SK-N-SH treated with all-trans-retinoic acid at 6 μM for 48 hours (cell line): ENCODE results near the gene TMEM63A.
"Not testable (repeated sequence)": the region's sequence is repeated elsewhere in the genome, so short reads cannot be mapped to it uniquely, and the experiment has no call there.

Source experiments
- ATAC-seq: fragments of 200-7000 bp; cut with Tn5 transposase; 3 replicates; pipeline ENCODE4 v1.9.1; 2020; ENCODE audit warnings: mild to moderate bottlenecking, moderate library complexity
- ARNTL ChIP-seq: fragments of 450-650 bp; formaldehyde crosslinking; IDR thresholded peaks from 2 replicates; pipeline ENCODE4 v1.5.0; 2020; ENCODE audit warnings: low read depth, mild to moderate bottlenecking, moderate library complexity, borderline replicate concordance
- BACH2 ChIP-seq: fragments of 250-450 bp; sonication (Bioruptor Pico); IDR thresholded peaks from 2 replicates; pipeline ENCODE4 v1.9.0; 2021; ENCODE audit warnings: mild to moderate bottlenecking, borderline replicate concordance
- CSDC2 ChIP-seq: fragments of 250-450 bp; sonication (Bioruptor Pico); IDR thresholded peaks from 2 replicates; pipeline ENCODE4 v1.5.0; 2020; ENCODE audit warnings: mild to moderate bottlenecking, moderate library complexity
- ESRRG ChIP-seq: fragments of 250-450 bp; sonication (Bioruptor Pico); IDR thresholded peaks from 2 replicates; pipeline ENCODE4 v1.6.1; 2021; ENCODE audit warnings: mild to moderate bottlenecking
- GLIS3 ChIP-seq: fragments of 250-450 bp; sonication (Bioruptor Pico); IDR thresholded peaks from 2 replicates; pipeline ENCODE4 v1.5.0; 2020; ENCODE audit warnings: mild to moderate bottlenecking, moderate library complexity
- ISL1 ChIP-seq: fragments of 250-450 bp; sonication (Bioruptor Pico); IDR thresholded peaks from 2 replicates; pipeline ENCODE4 v2.1.2; 2022; ENCODE audit warnings: mild to moderate bottlenecking, moderate library complexity
- PATZ1 ChIP-seq: fragments of 250-450 bp; sonication (Bioruptor Pico); IDR thresholded peaks from 2 replicates; pipeline ENCODE4 v1.8.0; 2020; ENCODE audit warnings: mild to moderate bottlenecking, moderate library complexity, borderline replicate concordance
- PPARA ChIP-seq: fragments of 250-450 bp; sonication (Bioruptor Pico); IDR thresholded peaks from 2 replicates; pipeline ENCODE4 v1.5.0; 2020; ENCODE audit warnings: mild to moderate bottlenecking, borderline replicate concordance
- RARB ChIP-seq: fragments of 250-450 bp; sonication (Bioruptor Pico); IDR thresholded peaks from 2 replicates; pipeline ENCODE4 v1.8.0; 2021; ENCODE audit warnings: mild to moderate bottlenecking, moderate library complexity
- TOX ChIP-seq: fragments of 250-450 bp; sonication (Bioruptor Pico); IDR thresholded peaks from 2 replicates; pipeline ENCODE4 v1.8.0; 2021; ENCODE audit warnings: mild to moderate bottlenecking, moderate library complexity, borderline replicate concordance
- ZFP30 ChIP-seq: fragments of 450-650 bp; formaldehyde crosslinking; IDR thresholded peaks from 2 replicates; pipeline ENCODE4 v1.5.0; 2022; ENCODE audit warnings: mild to moderate bottlenecking, moderate library complexity
- ZNF565 ChIP-seq: fragments of 450-650 bp; formaldehyde crosslinking; conservative IDR thresholded peaks from 2 replicates; pipeline ENCODE4 v1.5.0; 2020; ENCODE audit warnings: low read depth, mild to moderate bottlenecking, moderate library complexity
- ZNF8 ChIP-seq: fragments of 450-650 bp; formaldehyde crosslinking; IDR thresholded peaks from 2 replicates; pipeline ENCODE4 v1.5.0; 2020; ENCODE audit warnings: mild to moderate bottlenecking, moderate library complexity
- TF ChIP-seq, protein P1 (sequence below): fragments of 250-450 bp; sonication (Bioruptor Pico); IDR thresholded peaks from 2 replicates; pipeline ENCODE4 v1.5.0; 2020; ENCODE audit warnings: mild to moderate bottlenecking, moderate library complexity
- TF ChIP-seq, protein P2 (sequence below): fragments of 250-450 bp; sonication (Bioruptor Pico); IDR thresholded peaks from 2 replicates; pipeline ENCODE4 v1.5.1; 2021; ENCODE audit warnings: mild to moderate bottlenecking, moderate library complexity
- TF ChIP-seq, protein P3 (sequence below): fragments of 250-450 bp; sonication (Bioruptor Pico); IDR thresholded peaks from 2 replicates; pipeline ENCODE4 v1.8.0; 2021; ENCODE audit warnings: low read depth, mild to moderate bottlenecking, moderate library complexity, borderline replicate concordance
- TF ChIP-seq, protein P4 (sequence below): fragments of 250-450 bp; sonication (Bioruptor Pico); IDR thresholded peaks from 2 replicates; pipeline ENCODE4 v1.5.1; 2020; ENCODE audit warnings: low read depth, mild to moderate bottlenecking, moderate library complexity

Gene TMEM63A

GRCh38 chr1:225816643-225817538, 65.3 kb downstream of the TMEM63A start (continued):
- no peak for TF ChIP-seq PATZ1
- TF ChIP-seq, all 23 proteins: peak for 0

DNA sequence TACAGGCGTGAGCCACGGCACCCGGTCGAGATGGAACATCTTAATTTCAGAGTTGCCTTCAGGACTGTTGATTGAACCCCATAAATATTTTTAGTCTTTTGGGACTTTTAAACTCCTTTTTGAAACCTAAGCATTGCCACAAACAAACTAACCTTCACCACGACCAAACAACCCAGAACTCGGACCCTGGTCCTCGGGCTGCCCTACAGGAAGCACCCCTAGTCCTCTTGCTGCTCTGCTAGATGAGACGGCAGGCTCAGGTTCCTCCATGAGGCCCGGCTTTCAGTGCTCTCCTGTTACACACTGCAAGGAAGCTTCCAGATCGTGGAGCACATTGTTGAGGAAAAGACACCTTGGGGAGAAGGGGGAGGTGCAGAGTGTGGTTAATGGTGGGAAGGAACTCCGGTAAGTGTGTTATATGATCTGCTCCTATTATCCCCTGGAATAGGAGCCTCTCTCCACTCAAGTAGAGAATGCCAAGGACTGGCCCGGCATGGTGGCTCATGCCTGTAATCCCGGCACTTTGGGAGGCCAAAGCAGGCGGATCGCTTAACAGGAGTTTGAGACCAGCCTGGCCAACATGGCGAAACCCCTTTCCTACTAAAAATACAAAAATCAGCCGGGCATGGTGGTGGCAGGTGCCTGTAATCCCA, 66.5 kb downstream of the TMEM63A start:
- ATAC-seq: no peak

DNA sequence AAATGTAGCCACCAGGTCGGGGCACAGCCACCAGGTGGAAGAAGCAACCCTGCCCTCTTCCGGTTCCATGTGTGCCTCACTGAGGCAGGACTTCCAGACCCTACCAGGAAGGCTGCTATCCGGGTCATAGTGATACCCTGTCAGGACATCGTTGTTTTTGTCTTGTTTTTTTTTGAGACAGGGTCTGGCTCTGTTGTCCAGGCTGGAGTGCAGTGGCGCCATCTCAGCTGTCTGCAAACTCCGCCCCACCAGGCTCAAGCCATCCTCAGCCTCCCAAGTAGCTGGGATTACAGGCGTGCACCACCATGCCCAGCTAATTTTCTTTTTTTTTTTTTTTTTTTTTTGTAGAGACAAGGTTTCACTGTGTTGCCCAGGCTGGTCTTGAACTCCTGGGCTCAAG, 67.1 kb downstream of the TMEM63A start:
- ATAC-seq: not testable (repeated sequence)

More for the DNA sequence above, 66.5 kb downstream of the TMEM63A start:
- no peak for TF ChIP-seq ZFP30 (CRISPR knock-in tag)
- no peak for TF ChIP-seq ISL1
- TF ChIP-seq, protein P1, sequence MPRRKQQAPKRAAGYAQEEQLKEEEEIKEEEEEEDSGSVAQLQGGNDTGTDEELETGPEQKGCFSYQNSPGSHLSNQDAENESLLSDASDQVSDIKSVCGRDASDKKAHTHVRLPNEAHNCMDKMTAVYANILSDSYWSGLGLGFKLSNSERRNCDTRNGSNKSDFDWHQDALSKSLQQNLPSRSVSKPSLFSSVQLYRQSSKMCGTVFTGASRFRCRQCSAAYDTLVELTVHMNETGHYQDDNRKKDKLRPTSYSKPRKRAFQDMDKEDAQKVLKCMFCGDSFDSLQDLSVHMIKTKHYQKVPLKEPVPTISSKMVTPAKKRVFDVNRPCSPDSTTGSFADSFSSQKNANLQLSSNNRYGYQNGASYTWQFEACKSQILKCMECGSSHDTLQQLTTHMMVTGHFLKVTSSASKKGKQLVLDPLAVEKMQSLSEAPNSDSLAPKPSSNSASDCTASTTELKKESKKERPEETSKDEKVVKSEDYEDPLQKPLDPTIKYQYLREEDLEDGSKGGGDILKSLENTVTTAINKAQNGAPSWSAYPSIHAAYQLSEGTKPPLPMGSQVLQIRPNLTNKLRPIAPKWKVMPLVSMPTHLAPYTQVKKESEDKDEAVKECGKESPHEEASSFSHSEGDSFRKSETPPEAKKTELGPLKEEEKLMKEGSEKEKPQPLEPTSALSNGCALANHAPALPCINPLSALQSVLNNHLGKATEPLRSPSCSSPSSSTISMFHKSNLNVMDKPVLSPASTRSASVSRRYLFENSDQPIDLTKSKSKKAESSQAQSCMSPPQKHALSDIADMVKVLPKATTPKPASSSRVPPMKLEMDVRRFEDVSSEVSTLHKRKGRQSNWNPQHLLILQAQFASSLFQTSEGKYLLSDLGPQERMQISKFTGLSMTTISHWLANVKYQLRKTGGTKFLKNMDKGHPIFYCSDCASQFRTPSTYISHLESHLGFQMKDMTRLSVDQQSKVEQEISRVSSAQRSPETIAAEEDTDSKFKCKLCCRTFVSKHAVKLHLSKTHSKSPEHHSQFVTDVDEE (CRISPR knock-in tag): no peak
- no peak for TF ChIP-seq TOX (CRISPR knock-in tag)
- TF ChIP-seq ZNF8: no peak
- TF ChIP-seq ARNTL (CRISPR knock-in tag): no peak
- TF ChIP-seq BACH2 (CRISPR knock-in tag): no peak
- TF ChIP-seq GLIS3 (CRISPR knock-in tag): no peak
- TF ChIP-seq, protein P2, sequence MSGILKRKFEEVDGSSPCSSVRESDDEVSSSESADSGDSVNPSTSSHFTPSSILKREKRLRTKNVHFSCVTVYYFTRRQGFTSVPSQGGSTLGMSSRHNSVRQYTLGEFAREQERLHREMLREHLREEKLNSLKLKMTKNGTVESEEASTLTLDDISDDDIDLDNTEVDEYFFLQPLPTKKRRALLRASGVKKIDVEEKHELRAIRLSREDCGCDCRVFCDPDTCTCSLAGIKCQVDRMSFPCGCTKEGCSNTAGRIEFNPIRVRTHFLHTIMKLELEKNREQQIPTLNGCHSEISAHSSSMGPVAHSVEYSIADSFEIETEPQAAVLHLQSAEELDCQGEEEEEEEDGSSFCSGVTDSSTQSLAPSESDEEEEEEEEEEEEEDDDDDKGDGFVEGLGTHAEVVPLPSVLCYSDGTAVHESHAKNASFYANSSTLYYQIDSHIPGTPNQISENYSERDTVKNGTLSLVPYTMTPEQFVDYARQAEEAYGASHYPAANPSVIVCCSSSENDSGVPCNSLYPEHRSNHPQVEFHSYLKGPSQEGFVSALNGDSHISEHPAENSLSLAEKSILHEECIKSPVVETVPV (CRISPR knock-in tag): no peak
- no peak for TF ChIP-seq CSDC2 (CRISPR knock-in tag)
- TF ChIP-seq, protein P3, sequence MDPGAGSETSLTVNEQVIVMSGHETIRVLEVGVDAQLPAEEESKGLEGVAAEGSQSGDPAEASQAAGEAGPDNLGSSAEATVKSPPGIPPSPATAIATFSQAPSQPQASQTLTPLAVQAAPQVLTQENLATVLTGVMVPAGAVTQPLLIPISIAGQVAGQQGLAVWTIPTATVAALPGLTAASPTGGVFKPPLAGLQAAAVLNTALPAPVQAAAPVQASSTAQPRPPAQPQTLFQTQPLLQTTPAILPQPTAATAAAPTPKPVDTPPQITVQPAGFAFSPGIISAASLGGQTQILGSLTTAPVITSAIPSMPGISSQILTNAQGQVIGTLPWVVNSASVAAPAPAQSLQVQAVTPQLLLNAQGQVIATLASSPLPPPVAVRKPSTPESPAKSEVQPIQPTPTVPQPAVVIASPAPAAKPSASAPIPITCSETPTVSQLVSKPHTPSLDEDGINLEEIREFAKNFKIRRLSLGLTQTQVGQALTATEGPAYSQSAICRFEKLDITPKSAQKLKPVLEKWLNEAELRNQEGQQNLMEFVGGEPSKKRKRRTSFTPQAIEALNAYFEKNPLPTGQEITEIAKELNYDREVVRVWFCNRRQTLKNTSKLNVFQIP (CRISPR knock-in tag): no peak
- TF ChIP-seq, protein P4, sequence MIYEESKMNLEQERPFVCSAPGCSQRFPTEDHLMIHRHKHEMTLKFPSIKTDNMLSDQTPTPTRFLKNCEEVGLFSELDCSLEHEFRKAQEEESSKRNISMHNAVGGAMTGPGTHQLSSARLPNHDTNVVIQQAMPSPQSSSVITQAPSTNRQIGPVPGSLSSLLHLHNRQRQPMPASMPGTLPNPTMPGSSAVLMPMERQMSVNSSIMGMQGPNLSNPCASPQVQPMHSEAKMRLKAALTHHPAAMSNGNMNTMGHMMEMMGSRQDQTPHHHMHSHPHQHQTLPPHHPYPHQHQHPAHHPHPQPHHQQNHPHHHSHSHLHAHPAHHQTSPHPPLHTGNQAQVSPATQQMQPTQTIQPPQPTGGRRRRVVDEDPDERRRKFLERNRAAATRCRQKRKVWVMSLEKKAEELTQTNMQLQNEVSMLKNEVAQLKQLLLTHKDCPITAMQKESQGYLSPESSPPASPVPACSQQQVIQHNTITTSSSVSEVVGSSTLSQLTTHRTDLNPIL (CRISPR knock-in tag): no peak
- TF ChIP-seq ZNF565 (CRISPR knock-in tag): no peak
- no peak for TF ChIP-seq PATZ1
- TF ChIP-seq RARB (CRISPR knock-in tag): no peak
- no peak for TF ChIP-seq ESRRG
- TF ChIP-seq PPARA (CRISPR knock-in tag): no peak
